ENCODE results near the gene SCO1. TPM values are rescaled to one million over a fixed set of nuclear protein-coding genes. Genes with fewer than 3 reads are reported as not detected.

The SCO1 gene
- total and polyA plus RNA-seq, 2 of the 4 experiments (the other 2 are of a cell fraction) = 17.0 to 21.7 TPM

DNA sequence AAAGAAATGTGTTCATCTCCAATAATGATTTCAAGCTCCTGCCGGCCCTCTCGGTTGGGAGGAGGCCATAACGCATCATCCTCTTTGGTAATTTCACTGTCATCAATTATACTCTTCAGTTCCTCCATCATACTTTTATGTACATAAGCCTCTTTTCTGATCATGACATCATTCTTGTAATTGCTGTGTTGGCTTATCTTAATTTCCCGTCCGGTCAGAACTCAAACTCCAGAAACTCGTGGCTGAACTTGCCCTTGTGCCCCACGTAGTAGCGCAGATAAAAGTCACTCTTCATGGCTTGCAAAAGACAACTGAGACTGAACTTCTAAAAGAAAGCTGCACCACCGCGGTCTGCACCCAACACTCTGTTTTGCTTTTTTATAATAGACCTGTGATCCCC, 18.9 kb upstream of the SCO1 start:
- H2BK15ac ChIP-seq (ENCODE audit: low read depth, low read length) = no peak overlapping the region
- no peak overlapping the region for H2BK120ac ChIP-seq (ENCODE audit: low read depth, low read length)
- CTCF ChIA-PET = interaction anchor here (0.5 kb wide), 1 partner anchor 162 kb away, joined by 3 read pairs; no protein-coding TSS in a partner anchor
- no peak overlapping the region for H3K27ac ChIP-seq (ENCODE audit: insufficient read depth, low read length)
- no peak overlapping the region for H2AK9ac ChIP-seq (replicated peaks; ENCODE audit: low read depth, low read length, poor library complexity)
- no peak overlapping the region for H2AFZ ChIP-seq (replicated peaks; ENCODE audit: low read length, poor library complexity)
- H2BK20ac ChIP-seq (ENCODE audit: low read depth, low read length) = no peak overlapping the region
- POLR2A ChIA-PET (ENCODE audit: unreplicated experiment) = no interaction called here
- no peak overlapping the region for H3K23ac ChIP-seq (ENCODE audit: low read depth, low read length)
- no peak overlapping the region for H3K56ac ChIP-seq (ENCODE audit: extremely low read depth, insufficient read depth, low read length)
- H3K36me3 ChIP-seq (ENCODE audit: control insufficient read depth, insufficient read depth, low read length) = peaks cover 11% of the 10 kb centered on the region
- no peaks in the 10 kb centered on the region; a peak in 1 of 4 replicates for H3K79me1 ChIP-seq (ENCODE audit: low read depth in 1 of 2, low read length in 2 of 2)
- TF ChIP-seq NFE2L2 (IDR thresholded peaks at IDR 0.05; ENCODE audit: low read depth, low read length) (no peak), MAZ (IDR thresholded peaks at IDR 0.05; ENCODE audit: borderline replicate concordance, low read depth, low read length) (no peak), RCOR1 (IDR thresholded peaks at IDR 0.05; ENCODE audit: insufficient replicate concordance, low read length) (no peak), POLR2A (IDR thresholded peaks at IDR 0.05; ENCODE audit: low read depth, low read length) (no peak), CHD1 (IDR thresholded peaks at IDR 0.05; ENCODE audit: low read depth, low read length) (no peak), SMC3 (IDR thresholded peaks at IDR 0.05; ENCODE audit: low read depth, low read length) (no peak), RAD21 (IDR thresholded peaks at IDR 0.05; ENCODE audit: low read length) (no peak), MAFK (IDR thresholded peaks at IDR 0.05; ENCODE audit: low read depth, low read length) (no peak), MXI1 (IDR thresholded peaks at IDR 0.05; ENCODE audit: borderline replicate concordance, low read depth, low read length) (no peak), BHLHE40 (IDR thresholded peaks at IDR 0.05; ENCODE audit: low read depth, low read length) (no peak), FOS (IDR thresholded peaks at IDR 0.05; ENCODE audit: low read depth, low read length) (no peak), RFX5 (IDR thresholded peaks at IDR 0.05; ENCODE audit: low read depth, low read length) (no peak), CEBPB (IDR thresholded peaks at IDR 0.05; ENCODE audit: low read depth, low read length) (no peak)
- TF ChIP-seq, protein P1, sequence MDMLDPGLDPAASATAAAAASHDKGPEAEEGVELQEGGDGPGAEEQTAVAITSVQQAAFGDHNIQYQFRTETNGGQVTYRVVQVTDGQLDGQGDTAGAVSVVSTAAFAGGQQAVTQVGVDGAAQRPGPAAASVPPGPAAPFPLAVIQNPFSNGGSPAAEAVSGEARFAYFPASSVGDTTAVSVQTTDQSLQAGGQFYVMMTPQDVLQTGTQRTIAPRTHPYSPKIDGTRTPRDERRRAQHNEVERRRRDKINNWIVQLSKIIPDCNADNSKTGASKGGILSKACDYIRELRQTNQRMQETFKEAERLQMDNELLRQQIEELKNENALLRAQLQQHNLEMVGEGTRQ (IDR thresholded peaks at IDR 0.05; ENCODE audit: low read depth, low read length) = no peak
- TF ChIP-seq, protein P2, sequence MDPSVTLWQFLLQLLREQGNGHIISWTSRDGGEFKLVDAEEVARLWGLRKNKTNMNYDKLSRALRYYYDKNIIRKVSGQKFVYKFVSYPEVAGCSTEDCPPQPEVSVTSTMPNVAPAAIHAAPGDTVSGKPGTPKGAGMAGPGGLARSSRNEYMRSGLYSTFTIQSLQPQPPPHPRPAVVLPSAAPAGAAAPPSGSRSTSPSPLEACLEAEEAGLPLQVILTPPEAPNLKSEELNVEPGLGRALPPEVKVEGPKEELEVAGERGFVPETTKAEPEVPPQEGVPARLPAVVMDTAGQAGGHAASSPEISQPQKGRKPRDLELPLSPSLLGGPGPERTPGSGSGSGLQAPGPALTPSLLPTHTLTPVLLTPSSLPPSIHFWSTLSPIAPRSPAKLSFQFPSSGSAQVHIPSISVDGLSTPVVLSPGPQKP (IDR thresholded peaks at IDR 0.05; ENCODE audit: borderline replicate concordance, low read depth, low read length) = no peak
- TF ChIP-seq, protein P3, sequence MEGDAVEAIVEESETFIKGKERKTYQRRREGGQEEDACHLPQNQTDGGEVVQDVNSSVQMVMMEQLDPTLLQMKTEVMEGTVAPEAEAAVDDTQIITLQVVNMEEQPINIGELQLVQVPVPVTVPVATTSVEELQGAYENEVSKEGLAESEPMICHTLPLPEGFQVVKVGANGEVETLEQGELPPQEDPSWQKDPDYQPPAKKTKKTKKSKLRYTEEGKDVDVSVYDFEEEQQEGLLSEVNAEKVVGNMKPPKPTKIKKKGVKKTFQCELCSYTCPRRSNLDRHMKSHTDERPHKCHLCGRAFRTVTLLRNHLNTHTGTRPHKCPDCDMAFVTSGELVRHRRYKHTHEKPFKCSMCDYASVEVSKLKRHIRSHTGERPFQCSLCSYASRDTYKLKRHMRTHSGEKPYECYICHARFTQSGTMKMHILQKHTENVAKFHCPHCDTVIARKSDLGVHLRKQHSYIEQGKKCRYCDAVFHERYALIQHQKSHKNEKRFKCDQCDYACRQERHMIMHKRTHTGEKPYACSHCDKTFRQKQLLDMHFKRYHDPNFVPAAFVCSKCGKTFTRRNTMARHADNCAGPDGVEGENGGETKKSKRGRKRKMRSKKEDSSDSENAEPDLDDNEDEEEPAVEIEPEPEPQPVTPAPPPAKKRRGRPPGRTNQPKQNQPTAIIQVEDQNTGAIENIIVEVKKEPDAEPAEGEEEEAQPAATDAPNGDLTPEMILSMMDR (conservative IDR thresholded peaks at IDR 0.05; ENCODE audit: low read depth, low read length) = no peak
- DNase-seq = no peak
- in situ Hi-C loops (cut with MboI; ENCODE audit: low sequenced_read_pairs) = no loop called here
- H3K9me3 ChIP-seq (ENCODE audit: control insufficient read depth, insufficient read depth, low read length) = no peaks in the 10 kb centered on the region
- no peak overlapping the region for H3K4ac ChIP-seq (ENCODE audit: low read depth, low read length)
- no peak overlapping the region for H2AK5ac ChIP-seq (ENCODE audit: low read depth, low read length)
- no peaks in the 10 kb centered on the region for H3K4me1 ChIP-seq (ENCODE audit: control insufficient read depth, insufficient read depth, low read length)
- H3K9ac ChIP-seq (ENCODE audit: low read depth, low read length) = no peak overlapping the region
- H4K91ac ChIP-seq (ENCODE audit: insufficient read depth, low read depth, low read length) = no peak overlapping the region
- no peak overlapping the region for H4K8ac ChIP-seq (ENCODE audit: low read depth in 2 of 2, low read length in 2 of 2)
- H2BK5ac ChIP-seq (ENCODE audit: low read depth, low read length, poor library complexity, severe bottlenecking) = no peak overlapping the region
- no peak overlapping the region for H3K18ac ChIP-seq (ENCODE audit: low read depth, low read length)
- dilution Hi-C loops (cut with HindIII; ENCODE audit: low sequenced_read_pairs, unreplicated experiment) = no loop called here
- no peak for ATAC-seq (ENCODE audit: low read depth)
- H4K20me1 ChIP-seq (ENCODE audit: insufficient read depth, low read length) = no peaks in the 10 kb centered on the region
- intact Hi-C loops (cut with micrococcal nuclease) = no loop called here
- no peaks in the 10 kb centered on the region for H3K27me3 ChIP-seq (ENCODE audit: control insufficient read depth, insufficient read depth, low read length)
- H3K4me3 ChIP-seq (ENCODE audit: insufficient read depth, low read depth, low read length) = no peak overlapping the region
- H3K9me1 ChIP-seq (ENCODE audit: insufficient read depth, low read length) = no peaks in the 10 kb centered on the region
- BruUV-seq (replicated peaks) = no TSS peak
- H4K5ac ChIP-seq (ENCODE audit: low read depth, low read length) = no peak overlapping the region
- H3K14ac ChIP-seq (replicated peaks; ENCODE audit: low read depth, low read length) = no peak overlapping the region
- H3K4me2 ChIP-seq (ENCODE audit: low read depth, low read length) = no peak overlapping the region
- WGBS, 2 experiments (ENCODE audit: extremely low coverage in 2 of 2, insufficient read length in 1 of 2) = no CpG with 5 or more reads among the region's 10 CpGs
